B cell (primary cell): ENCODE measurements around the gene ITPK1. TPM values are rescaled to one million over a fixed set of nuclear protein-coding genes. Genes with fewer than 3 reads are reported as not detected.

ENCODE experiments used
- ATAC-seq: fragments of 200-7000 bp; cut with Tn5 transposase; one replicate; pipeline ENCODE4 v1.10.0; 2021; ENCODE audit warnings: low read depth, mild to moderate bottlenecking, moderate number of reproducible peaks, moderate library complexity
- CTCF ChIA-PET: fragments of 350-600 bp; sonication (Branson Sonifier 250); formaldehyde crosslinking; loops from one replicate; lab custom pipeline; 2021; ENCODE audit warnings: antibody characterized with exemption, inconsistent platforms; lab: Charles Lee
- POLR2A ChIA-PET: fragments of 350-600 bp; sonication (Branson Sonifier 250); formaldehyde crosslinking; loops from one replicate; lab custom pipeline; 2021; ENCODE audit warnings: antibody characterized with exemption; lab: Charles Lee
- DNase-seq: peaks from one replicate; pipeline ENCODE4 v3.0.0; 2013
- H2AFZ ChIP-seq: 2 replicates; pipeline ENCODE4 v1.6.1; 2012; ENCODE audit warnings: mild to moderate bottlenecking, low read depth, low read length; ENCODE audit not compliant: insufficient read depth, poor library complexity, severe bottlenecking
- H3K27ac ChIP-seq, 2 donors: 1 replicate in 1 of 2; 2 replicates in 1 of 2; pipeline ENCODE4 v1.5.1; 2012 to 2013; ENCODE audit warnings: low read length in 2 of 2, mild to moderate bottlenecking in 2 of 2, moderate library complexity in 1 of 2
- H3K27me3 ChIP-seq, 4 experiments: fragments of 200-600 bp in 1 of 4; sonication (generic) in 1 of 4; replicated peaks in 1 of 4; 1 replicate in 2 of 4; 2 replicates in 2 of 4; pipeline versions ENCODE4 v1.6.1 to v1.7.0; 2013 to 2016; ENCODE audit warnings: low read length in 3 of 4, mild to moderate bottlenecking in 2 of 4, mixed read lengths in 1 of 4, moderate library complexity in 1 of 4; ENCODE audit not compliant: insufficient read depth in 4 of 4, control insufficient read depth in 3 of 4; ENCODE audit errors: control extremely low read depth in 1 of 4
- H3K36me3 ChIP-seq, 2 experiments: replicated peaks in 1 of 2; 1 replicate in 1 of 2; 2 replicates in 1 of 2; pipeline versions ENCODE4 v1.6.1 to v1.7.1; 2013; ENCODE audit warnings: low read length in 1 of 2; ENCODE audit not compliant: insufficient read depth in 2 of 2, control insufficient read depth in 1 of 2; ENCODE audit errors: control extremely low read depth in 1 of 2, extremely low read depth in 1 of 2
- H3K4me1 ChIP-seq, 2 donors: fragments of 200-600 bp in 1 of 2; sonication (generic) in 1 of 2; 1 replicate in 1 of 2; 2 replicates in 1 of 2; pipeline versions ENCODE4 v1.5.1 to v1.6.1; 2013 to 2017; ENCODE audit warnings: low read length in 2 of 2; ENCODE audit not compliant: control insufficient read depth in 2 of 2, insufficient read depth in 2 of 2
- H3K4me2 ChIP-seq: replicated peaks from 2 replicates; pipeline ENCODE3; 2012; ENCODE audit warnings: mild to moderate bottlenecking, low read depth, low read length; ENCODE audit not compliant: poor library complexity, severe bottlenecking
- H3K4me3 ChIP-seq, 5 experiments: fragments of 200-600 bp in 1 of 5; sonication (generic) in 1 of 5; 1 replicate in 3 of 5; 2 replicates in 2 of 5; pipeline versions ENCODE4 v1.5.1 to v1.7.0; 2011 to 2016; ENCODE audit warnings: low read length in 4 of 5, mild to moderate bottlenecking in 4 of 5, low read depth in 2 of 5, control low read depth in 1 of 5, moderate library complexity in 1 of 5; ENCODE audit not compliant: insufficient read depth in 1 of 5; ENCODE audit errors: control extremely low read depth in 1 of 5, extremely low read depth in 1 of 5
- H3K79me2 ChIP-seq: fragments of 200-600 bp; sonication (generic); one replicate; pipeline ENCODE4 v1.6.0; 2016; ENCODE audit warnings: low read length; ENCODE audit not compliant: control insufficient read depth, insufficient read depth
- H3K9ac ChIP-seq: fragments of 200-600 bp; sonication (generic); 2 replicates; pipeline ENCODE4 v1.6.1; 2017; ENCODE audit warnings: mild to moderate bottlenecking, low read length, moderate library complexity
- H3K9me3 ChIP-seq, 3 donors: one replicate each; pipeline versions ENCODE4 v1.6.1 to v1.7.1; 2013; ENCODE audit warnings: low read length in 2 of 3; ENCODE audit not compliant: control insufficient read depth in 2 of 3, insufficient read depth in 1 of 3; ENCODE audit errors: control extremely low read depth in 1 of 3
- H4K20me1 ChIP-seq: 2 replicates; pipeline ENCODE4 v1.6.0; 2012; ENCODE audit warnings: mild to moderate bottlenecking, low read length; ENCODE audit not compliant: insufficient read depth, control insufficient read depth, poor library complexity, severe bottlenecking
- H3K27ac Mint-ChIP-seq: one replicate; pipeline ENCODE4 v1.8.0; 2021; ENCODE audit warnings: mixed read lengths
- H3K27me3 Mint-ChIP-seq: one replicate; pipeline ENCODE4 v1.8.0; 2021; ENCODE audit warnings: mixed read lengths
- H3K4me1 Mint-ChIP-seq: one replicate; pipeline ENCODE4 v1.8.0; 2021; ENCODE audit warnings: mixed read lengths
- H3K4me3 Mint-ChIP-seq: one replicate; pipeline ENCODE4 v1.8.0; 2021; ENCODE audit warnings: mixed read lengths
- H3K9me3 Mint-ChIP-seq: one replicate; pipeline ENCODE4 v1.8.0; 2022; ENCODE audit warnings: mixed read lengths; ENCODE audit not compliant: insufficient read depth
- CTCF ChIP-seq: fragments of 200-600 bp; IDR thresholded peaks from one replicate; pipeline ENCODE4 v1.8.0; 2022; ENCODE audit warnings: antibody characterized with exemption, mild to moderate bottlenecking
- EZH2 ChIP-seq: IDR thresholded peaks from 2 replicates; pipeline ENCODE4 v1.6.1; 2012; ENCODE audit warnings: borderline replicate concordance, low read depth, mild to moderate bottlenecking, moderate library complexity, low read length; ENCODE audit not compliant: insufficient read depth, poor library complexity, severe bottlenecking
- WGBS: methylation state at CpG from one replicate; pipeline ENCODE4 v1.1.5; 2013; ENCODE audit warnings: missing lambda C conversion rate; ENCODE audit not compliant: insufficient coverage; 5-methylcytosine and 5-hydroxymethylcytosine counted together
- intact Hi-C: fragments of 100-400 bp; cut with micrococcal nuclease; formaldehyde crosslinking; loops from one replicate; pipeline ENCODE4 v1.10.0; 2022
- polyA plus RNA-seq: library from polyadenylated mRNA; depleted of rRNA; stranded (reverse); fragments of >200 nt; gene quantifications from 2 replicates; pipeline ENCODE4 v1.2.3, GENCODE V29; 2012
- total RNA-seq, 2 donors: library from RNA; stranded (reverse); fragments of 120-200 nt in 1 of 2; gene quantifications; 1 replicate in 1 of 2; 2 replicates in 1 of 2; pipeline versions ENCODE4 v1.2.3 to v1.2.4, GENCODE V29; 2013 to 2022

The ITPK1 gene
- total and polyA plus RNA-seq, 2 donors (not counting 1 experiment from before 2014, with no cell fraction given), result 46.0 to 46.9 TPM

- WGBS, result 94% methylated on average over 9 of the region's 13 CpGs
- Mint-ChIP-seq H3K4me3 (no peak overlapping the region), H3K27ac (no peak overlapping the region), H3K9me3 (no peaks in the 10 kb centered on the region), H3K27me3 (no peaks in the 10 kb centered on the region), H3K4me1 (peaks cover 48% of the 10 kb centered on the region)
- ChIA-PET POLR2A (no interaction called here), CTCF (interaction anchor here (1.5 kb wide), 1 partner anchor 168 kb away, joined by 3 read pairs; no protein-coding TSS in a partner anchor)
- Histone ChIP-seq H4K20me1 (peaks cover 6% of the 10 kb centered on the region), H3K4me3 (no peak overlapping the region), H3K9me3 (no peaks in the 10 kb centered on the region), H3K79me2 (peaks cover 30% of the 10 kb centered on the region), H3K4me1 (peaks cover 24 to 38% of the 10 kb centered on the region in 2 donors), H3K27me3 (no peaks in the 10 kb centered on the region), H3K9ac (no peak overlapping the region), H3K27ac (no peak overlapping the region), H3K36me3 (peaks cover 0 to 10% of the 10 kb centered on the region in 2 experiments), H2AFZ (no peak overlapping the region), H3K4me2 (no peak overlapping the region)
- intact Hi-C loops, result no loop called here
- ATAC-seq (no peak), DNase-seq (no peak)
- TF ChIP-seq CTCF (no peak), EZH2 (no peak)
Observed at GRCh38 chr14:93010522-93011140, 105.1 kb downstream of the ITPK1 start.

DNA sequence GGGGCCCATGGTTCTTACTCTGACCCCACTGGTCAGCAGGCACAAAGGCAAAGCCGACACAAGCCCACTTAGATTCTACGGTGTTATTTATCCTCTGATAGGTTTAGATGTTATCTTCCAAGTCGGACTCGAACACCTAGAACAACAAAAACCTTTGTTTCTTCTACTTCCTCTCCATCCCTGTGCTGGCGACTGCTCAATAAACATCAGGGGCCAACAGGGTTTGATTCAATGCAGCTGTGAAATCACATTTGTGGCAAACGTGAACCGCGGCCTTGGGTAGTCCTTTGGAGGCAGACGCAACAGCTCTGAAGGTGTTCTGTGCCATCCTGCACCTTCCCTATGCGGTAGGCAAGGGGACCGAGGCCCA, 105.6 kb downstream of the ITPK1 start:
- Histone ChIP-seq H4K20me1 (peaks cover 6% of the 10 kb centered on the region), H3K79me2 (peaks cover 33% of the 10 kb centered on the region), H3K36me3 (peaks cover 0 to 10% of the 10 kb centered on the region in 2 experiments), H3K4me2 (no peak overlapping the region), H3K4me1 (peaks cover 24 to 38% of the 10 kb centered on the region in 2 donors), H2AFZ (no peak overlapping the region), H3K4me3 (no peak overlapping the region), H3K27ac (no peak overlapping the region), H3K9ac (no peak overlapping the region), H3K9me3 (no peaks in the 10 kb centered on the region), H3K27me3 (no peaks in the 10 kb centered on the region)
- no peak overlapping the region for H3K27ac Mint-ChIP-seq
- H3K4me3 Mint-ChIP-seq, result no peak overlapping the region
- ChIA-PET CTCF (no interaction called here), POLR2A (no interaction called here)
- no peak for DNase-seq
- intact Hi-C loops, result no loop called here
- H3K27me3 Mint-ChIP-seq, result no peaks in the 10 kb centered on the region
- no peaks in the 10 kb centered on the region for H3K9me3 Mint-ChIP-seq
- no peak for ATAC-seq
- TF ChIP-seq EZH2, result no peak
- TF ChIP-seq CTCF, result no peak
- H3K4me1 Mint-ChIP-seq, result peaks cover 48% of the 10 kb centered on the region
- 96% methylated on average over 11 of the region's 11 CpGs for WGBS
